ENCODE data around the gene SLF2.

SLF2 gene

DNA sequence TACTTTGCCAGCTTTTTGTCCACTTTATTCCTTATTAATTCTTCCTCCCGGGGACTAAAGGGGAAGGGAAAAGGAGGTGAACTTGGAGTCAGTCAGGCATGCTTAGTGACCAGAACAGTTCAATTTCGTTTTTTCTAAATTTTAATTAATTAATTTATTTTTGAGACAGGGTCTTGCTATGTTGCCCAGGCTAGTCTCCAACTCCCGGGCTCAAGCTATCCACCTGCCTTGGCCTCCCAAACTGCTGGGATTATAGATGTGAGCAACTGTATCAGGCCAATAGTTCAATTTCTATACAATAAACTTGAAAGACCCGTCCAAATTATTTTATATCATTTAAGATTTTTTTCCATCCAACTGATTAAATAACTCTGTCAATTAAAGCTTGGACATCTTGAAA is 1.3 kb upstream of the SLF2 start:
- no peak overlapping the region for H3K4me3 ChIP-seq (ENCODE audit: low read depth, low read length)
- TF ChIP-seq, protein P1, sequence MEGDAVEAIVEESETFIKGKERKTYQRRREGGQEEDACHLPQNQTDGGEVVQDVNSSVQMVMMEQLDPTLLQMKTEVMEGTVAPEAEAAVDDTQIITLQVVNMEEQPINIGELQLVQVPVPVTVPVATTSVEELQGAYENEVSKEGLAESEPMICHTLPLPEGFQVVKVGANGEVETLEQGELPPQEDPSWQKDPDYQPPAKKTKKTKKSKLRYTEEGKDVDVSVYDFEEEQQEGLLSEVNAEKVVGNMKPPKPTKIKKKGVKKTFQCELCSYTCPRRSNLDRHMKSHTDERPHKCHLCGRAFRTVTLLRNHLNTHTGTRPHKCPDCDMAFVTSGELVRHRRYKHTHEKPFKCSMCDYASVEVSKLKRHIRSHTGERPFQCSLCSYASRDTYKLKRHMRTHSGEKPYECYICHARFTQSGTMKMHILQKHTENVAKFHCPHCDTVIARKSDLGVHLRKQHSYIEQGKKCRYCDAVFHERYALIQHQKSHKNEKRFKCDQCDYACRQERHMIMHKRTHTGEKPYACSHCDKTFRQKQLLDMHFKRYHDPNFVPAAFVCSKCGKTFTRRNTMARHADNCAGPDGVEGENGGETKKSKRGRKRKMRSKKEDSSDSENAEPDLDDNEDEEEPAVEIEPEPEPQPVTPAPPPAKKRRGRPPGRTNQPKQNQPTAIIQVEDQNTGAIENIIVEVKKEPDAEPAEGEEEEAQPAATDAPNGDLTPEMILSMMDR (IDR thresholded peaks at IDR 0.05; ENCODE audit: low read depth, low read length): no peak

DNA sequence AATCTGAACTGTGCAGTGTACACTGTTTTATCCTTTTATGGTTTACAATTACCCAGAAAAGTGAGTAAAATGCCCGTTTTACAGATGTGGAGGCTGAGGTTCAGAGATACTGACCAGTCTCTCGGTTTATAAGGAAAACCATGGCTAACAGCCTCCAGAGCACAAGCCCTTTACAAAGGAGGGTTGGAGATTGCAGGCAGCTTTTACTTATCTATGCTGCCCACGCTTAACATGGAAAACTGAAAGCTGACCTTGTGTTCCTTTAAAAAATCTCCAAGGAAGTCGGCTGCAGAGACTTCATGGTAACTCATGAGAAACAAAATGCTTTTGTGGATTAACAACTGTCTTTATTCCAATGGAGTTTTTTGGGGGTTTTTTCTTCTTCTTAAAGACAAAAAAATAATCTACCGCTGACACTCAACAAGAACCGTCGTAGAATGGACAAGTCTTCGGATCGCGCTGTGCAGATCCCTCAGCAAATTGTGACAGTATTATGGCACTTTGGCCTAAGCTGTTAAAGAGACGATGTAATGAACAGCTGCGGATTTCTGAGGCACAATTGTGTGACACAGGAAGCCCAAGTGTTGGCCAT is 654 bp upstream of the SLF2 start:
- peak overlapping the region; percentile 56 for H3K4me3 ChIP-seq (ENCODE audit: low read depth, low read length)
- TF ChIP-seq, protein P1 (IDR thresholded peaks at IDR 0.05; ENCODE audit: low read depth, low read length): no peak

DNA sequence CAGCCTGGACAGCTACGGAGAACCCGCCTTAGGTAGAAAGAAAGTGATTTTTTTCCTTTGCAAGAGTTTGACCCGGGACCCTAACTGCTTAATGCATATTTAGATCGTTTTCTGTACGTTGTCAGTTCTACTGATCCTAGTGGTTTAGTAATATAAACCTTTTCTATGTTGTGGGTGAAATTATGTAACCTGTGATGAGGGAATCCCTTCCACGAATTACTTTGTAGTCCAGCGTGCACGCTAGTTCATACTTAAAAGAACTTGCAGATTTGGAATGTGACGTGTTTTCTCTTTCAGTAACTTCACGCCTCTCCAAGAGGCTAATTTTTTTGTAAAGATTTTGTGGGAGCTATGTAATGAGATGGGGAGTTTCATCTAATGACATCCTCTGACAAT is 705 bp downstream of the SLF2 start:
- peak overlapping the region; percentile 95 for H3K4me3 ChIP-seq (ENCODE audit: low read depth, low read length)
- TF ChIP-seq, protein P1 (IDR thresholded peaks at IDR 0.05; ENCODE audit: low read depth, low read length): no peak

DNA sequence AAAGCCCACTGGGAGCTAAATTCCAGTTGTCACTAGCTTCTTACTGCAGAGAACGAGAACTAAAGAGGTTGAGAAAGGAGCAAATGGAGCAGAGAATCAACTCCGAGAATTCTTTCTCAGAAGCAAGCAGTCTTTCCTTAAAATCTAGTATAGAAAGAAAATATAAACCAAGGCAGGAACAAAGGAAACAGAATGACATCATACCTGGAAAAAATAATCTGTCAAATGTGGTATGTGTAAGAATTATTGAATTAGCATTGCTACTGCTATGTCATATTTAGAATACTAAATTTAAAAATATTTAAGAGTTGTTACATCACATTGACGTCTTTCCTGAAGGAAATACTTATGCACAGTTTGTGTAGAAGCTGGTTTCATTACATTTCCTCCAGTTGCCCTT is 4.3 kb downstream of the SLF2 start:
- TF ChIP-seq, protein P1 (IDR thresholded peaks at IDR 0.05; ENCODE audit: low read depth, low read length): no peak
- H3K4me3 ChIP-seq (ENCODE audit: low read depth, low read length): no peak overlapping the region

DNA sequence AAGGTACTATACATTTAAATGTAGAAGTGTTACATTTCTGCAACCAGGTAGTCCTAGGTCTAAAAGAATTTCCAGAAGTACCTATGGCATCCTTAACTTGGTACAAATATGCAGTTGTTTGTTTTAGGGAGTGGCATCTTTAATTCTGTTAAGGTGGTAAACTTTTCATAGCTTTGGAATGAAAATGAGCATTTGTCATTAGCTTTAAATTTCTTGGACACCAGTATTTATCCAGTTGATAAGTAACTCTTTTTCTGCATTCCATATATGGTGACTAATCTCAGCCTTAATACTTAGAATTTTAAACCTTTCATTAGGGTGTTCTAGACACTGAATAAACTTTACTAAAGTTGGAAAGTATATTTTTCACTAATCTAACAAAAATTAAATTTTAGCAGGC is 10.8 kb downstream of the SLF2 start:
- no peak overlapping the region for H3K4me3 ChIP-seq (ENCODE audit: low read depth, low read length)
- TF ChIP-seq, protein P1 (IDR thresholded peaks at IDR 0.05; ENCODE audit: low read depth, low read length): no peak

DNA sequence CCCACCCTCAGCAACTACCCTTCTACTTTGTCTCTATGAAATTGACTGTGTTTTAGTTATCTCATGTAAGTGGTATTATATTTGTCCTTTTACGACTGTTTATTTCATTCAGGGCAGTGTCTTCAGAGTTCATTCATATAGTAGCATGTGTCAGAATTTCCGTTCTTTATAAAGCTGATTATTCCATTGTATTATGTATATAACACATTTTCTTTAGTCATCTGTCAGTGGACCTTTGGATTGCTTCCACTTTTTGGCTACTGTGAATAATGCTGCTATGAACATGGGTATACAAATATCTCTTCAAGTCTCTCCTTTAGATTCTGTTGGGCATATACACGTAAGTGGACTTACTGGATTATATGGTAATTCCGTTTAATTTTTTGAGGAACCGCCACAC is 14.5 kb downstream of the SLF2 start:
- TF ChIP-seq, protein P1 (IDR thresholded peaks at IDR 0.05; ENCODE audit: low read depth, low read length): no peak
- no peak overlapping the region for H3K4me3 ChIP-seq (ENCODE audit: low read depth, low read length)

DNA sequence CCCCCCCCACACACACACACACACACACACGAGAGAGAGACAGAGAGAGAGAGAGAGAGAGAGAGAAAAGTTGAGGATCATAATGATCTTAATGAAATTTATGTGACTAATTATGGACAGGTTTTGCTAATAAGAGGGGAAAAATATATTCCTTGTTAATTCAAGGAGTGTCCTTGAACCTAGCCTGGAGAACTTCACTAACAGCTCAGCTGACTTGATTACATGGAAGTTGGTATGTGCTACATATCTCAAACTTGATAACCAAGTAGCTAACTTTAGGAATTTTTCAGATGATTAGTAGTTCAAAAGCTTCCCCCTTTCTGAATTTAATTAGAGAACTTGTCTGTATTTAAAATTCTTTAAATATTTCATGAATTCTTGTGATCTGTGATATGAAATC is 15.3 kb downstream of the SLF2 start:
- no peak overlapping the region for H3K4me3 ChIP-seq (ENCODE audit: low read depth, low read length)
- TF ChIP-seq, protein P1 (IDR thresholded peaks at IDR 0.05; ENCODE audit: low read depth, low read length): no peak
